Spinal cord (tissue), 10 donors: ENCODE results near the gene RPS13. TPM values are rescaled to one million over a fixed set of nuclear protein-coding genes. Genes with fewer than 3 reads are reported as not detected.
"Not testable (repeated sequence)": the region's sequence is repeated elsewhere in the genome, so short reads cannot be mapped to it uniquely, and the experiment has no call there.

Experiments used
- DNase-seq, 6 donors: peaks; one replicate each; pipeline versions ENCODE4 v3.0.0 to v3.0.0-alpha.2; 2013 to 2015; ENCODE audit warnings: low spot score in 6 of 6, low read depth in 4 of 6
- H3K27ac ChIP-seq: one replicate; pipeline ENCODE4 v1.5.1; 2013; ENCODE audit warnings: low read depth, low read length, control low read depth
- H3K27me3 ChIP-seq: one replicate; pipeline ENCODE4 v1.6.1; 2013; ENCODE audit warnings: low read length; ENCODE audit not compliant: control insufficient read depth, insufficient read depth
- H3K36me3 ChIP-seq: one replicate; pipeline ENCODE4 v1.6.1; 2013; ENCODE audit warnings: low read length; ENCODE audit not compliant: control insufficient read depth, insufficient read depth
- H3K4me1 ChIP-seq: one replicate; pipeline ENCODE4 v1.6.1; 2013; ENCODE audit warnings: low read length; ENCODE audit not compliant: control insufficient read depth, insufficient read depth
- H3K4me3 ChIP-seq: one replicate; pipeline ENCODE4 v1.5.1; 2013; ENCODE audit warnings: low read depth, low read length, control low read depth
- H3K9me3 ChIP-seq: one replicate; pipeline ENCODE4 v1.6.1; 2013; ENCODE audit warnings: low read length; ENCODE audit not compliant: control insufficient read depth, insufficient read depth
- WGBS: methylation state at CpG from one replicate; pipeline ENCODE4 v1.1.5; 2013; ENCODE audit warnings: missing lambda C conversion rate; ENCODE audit not compliant: insufficient coverage; 5-methylcytosine and 5-hydroxymethylcytosine counted together
- polyA plus RNA-seq, 2 donors: library from polyadenylated mRNA; unstranded; fragments of 120-200 nt; gene quantifications; one replicate each; pipeline ENCODE4 v1.2.1, GENCODE V29; 2013; ENCODE audit not compliant: insufficient read length in 2 of 2
- total RNA-seq, 2 donors: library from RNA; depleted of rRNA in 1 of 2; stranded (reverse); fragments of 120-200 nt in 1 of 2; fragments of >200 nt in 1 of 2; gene quantifications; one replicate each; pipeline versions ENCODE4 v1.2.3 to v1.2.4, GENCODE V29; 2013 to 2014
- donor health status: healthy.

RPS13 gene
- total and polyA plus RNA-seq, 4 donors = 849 to 1,122 (median 925) TPM

DNA sequence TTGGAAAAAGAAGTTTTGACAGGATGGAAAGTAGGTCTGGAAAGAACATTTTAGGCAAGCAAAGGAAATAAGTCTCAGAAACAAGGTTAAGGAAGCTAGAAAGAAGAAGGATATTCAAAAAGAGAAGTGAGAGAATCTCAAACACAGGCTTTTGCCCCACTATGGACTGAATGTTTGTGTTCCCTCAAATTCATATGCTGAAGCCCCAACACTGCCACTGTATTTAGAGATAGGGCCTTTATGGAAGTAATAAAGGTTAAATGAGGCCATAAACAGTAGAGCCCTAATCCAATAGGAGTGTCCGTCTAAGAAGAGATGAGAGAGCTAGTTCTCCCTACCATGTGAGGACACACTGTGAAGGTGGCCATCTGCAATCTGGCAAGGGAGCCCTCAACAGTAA, 20.6 kb upstream of the RPS13 start:
- no CpG with 5 or more reads among the region's 1 CpG for WGBS
- Histone ChIP-seq H3K36me3 (peaks cover 30% of the 10 kb centered on the region), H3K27me3 (no peaks in the 10 kb centered on the region), H3K9me3 (no peaks in the 10 kb centered on the region), H3K4me3 (no peak overlapping the region), H3K27ac (no peak overlapping the region), H3K4me1 (no peaks in the 10 kb centered on the region)
- no peak for DNase-seq

DNA sequence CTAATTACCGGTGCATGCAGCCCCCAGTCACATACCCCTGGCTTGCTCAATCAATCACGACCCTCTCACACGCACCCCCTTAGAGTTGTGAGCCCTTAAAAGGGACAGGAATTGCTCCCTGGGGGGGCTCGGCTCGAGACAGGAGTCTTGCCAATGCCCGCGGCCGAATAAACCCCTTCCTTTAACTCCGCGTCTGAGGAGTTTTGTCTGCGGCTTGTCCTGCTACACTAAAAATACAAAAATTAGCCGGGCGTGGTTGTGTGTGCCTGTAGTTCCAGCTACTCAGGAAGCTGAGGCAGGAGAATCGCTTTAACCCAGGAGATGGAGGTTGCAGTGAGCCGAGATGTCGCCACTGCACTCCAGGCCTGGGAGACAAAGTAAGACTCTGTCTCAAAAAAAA, 8.5 kb upstream of the RPS13 start:
- not testable (repeated sequence) for H3K27me3 ChIP-seq, H3K27ac ChIP-seq, H3K4me1 ChIP-seq, H3K9me3 ChIP-seq, H3K36me3 ChIP-seq, DNase-seq, H3K4me3 ChIP-seq
- WGBS = 74% methylated on average over 10 of the region's 16 CpGs

DNA sequence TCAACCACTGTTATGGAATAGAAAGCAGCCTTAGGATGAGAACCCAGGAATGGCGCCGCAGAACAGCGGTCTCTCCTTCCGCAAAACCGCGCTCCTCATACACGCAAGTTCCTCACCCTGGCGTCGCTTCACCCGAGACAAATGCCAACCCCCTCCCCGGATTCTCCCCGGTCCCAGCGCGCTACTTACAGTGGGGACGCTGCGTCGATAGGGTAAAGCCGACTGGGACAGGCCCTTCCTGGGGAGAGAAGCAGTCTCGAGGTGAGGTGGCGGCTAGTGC, 287 bp downstream of the RPS13 start:
- H3K27me3 ChIP-seq = no peaks in the 10 kb centered on the region
- H3K4me3 ChIP-seq = peak overlapping the region; percentile 100
- peaks cover 14% of the 10 kb centered on the region for H3K36me3 ChIP-seq
- no peaks in the 10 kb centered on the region for H3K9me3 ChIP-seq
- DNase-seq = peak in 1 of 6 donors; percentile 17
- H3K27ac ChIP-seq = peak overlapping the region; percentile 95
- H3K4me1 ChIP-seq = peaks cover 22% of the 10 kb centered on the region
- 0% methylated on average over 17 of the region's 20 CpGs for WGBS

DNA sequence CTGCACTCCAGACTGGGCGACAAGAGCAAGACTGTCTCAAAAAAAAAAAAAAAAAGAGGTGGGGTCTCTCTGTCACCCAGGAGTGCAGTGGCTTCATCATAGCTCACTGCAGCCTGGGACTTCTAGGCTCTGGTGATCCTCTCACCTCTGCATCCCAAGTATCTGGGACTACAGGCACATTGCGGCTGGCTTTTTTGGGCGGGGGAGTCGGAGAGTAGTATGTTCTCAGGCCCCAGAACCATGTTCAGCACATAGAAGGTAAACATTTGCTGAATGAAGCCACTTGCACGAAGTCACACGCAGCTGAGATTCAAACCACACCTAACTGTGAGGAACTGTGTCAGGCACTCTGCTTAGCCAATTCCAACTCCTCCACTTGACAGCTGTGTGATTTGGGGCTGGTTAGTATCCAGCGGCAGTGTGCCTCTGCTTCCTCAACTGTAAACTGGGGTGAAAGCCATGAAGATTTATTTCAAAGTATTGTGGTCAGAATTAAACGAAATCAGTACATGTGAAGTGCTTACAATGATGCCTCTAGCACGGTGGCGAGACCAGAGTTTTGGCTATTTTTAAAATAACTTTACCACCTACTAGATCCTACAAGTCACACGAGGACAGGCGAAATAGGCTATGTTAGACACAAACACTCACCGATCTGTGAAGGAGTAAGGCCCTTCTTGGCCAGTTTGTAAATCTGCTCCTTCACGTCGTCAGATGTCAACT, 789 bp downstream of the RPS13 start:
- H3K4me3 ChIP-seq = peak overlapping the region; percentile 100
- WGBS = 11% methylated on average over 6 of the region's 15 CpGs
- peak in 3 of 6 donors; percentile 0 to 4 (median 1) for DNase-seq

GRCh38 chr11:17075506-17075905, 2.0 kb downstream of the RPS13 start:
- no peaks in the 10 kb centered on the region for H3K27me3 ChIP-seq
- H3K4me3 ChIP-seq = no peak overlapping the region
- peaks cover 22% of the 10 kb centered on the region for H3K4me1 ChIP-seq
- no peak overlapping the region for H3K27ac ChIP-seq
- H3K36me3 ChIP-seq = peaks cover 19% of the 10 kb centered on the region
- DNase-seq = no peak
- 86% methylated on average over 1 of the region's 5 CpGs for WGBS
- H3K9me3 ChIP-seq = no peaks in the 10 kb centered on the region

More for the DNA sequence above, 789 bp downstream of the RPS13 start:
- H3K4me1 ChIP-seq = peaks cover 22% of the 10 kb centered on the region
- H3K36me3 ChIP-seq = peaks cover 19% of the 10 kb centered on the region
- no peaks in the 10 kb centered on the region for H3K27me3 ChIP-seq
- H3K27ac ChIP-seq = peak overlapping the region; percentile 95
- no peaks in the 10 kb centered on the region for H3K9me3 ChIP-seq

DNA sequence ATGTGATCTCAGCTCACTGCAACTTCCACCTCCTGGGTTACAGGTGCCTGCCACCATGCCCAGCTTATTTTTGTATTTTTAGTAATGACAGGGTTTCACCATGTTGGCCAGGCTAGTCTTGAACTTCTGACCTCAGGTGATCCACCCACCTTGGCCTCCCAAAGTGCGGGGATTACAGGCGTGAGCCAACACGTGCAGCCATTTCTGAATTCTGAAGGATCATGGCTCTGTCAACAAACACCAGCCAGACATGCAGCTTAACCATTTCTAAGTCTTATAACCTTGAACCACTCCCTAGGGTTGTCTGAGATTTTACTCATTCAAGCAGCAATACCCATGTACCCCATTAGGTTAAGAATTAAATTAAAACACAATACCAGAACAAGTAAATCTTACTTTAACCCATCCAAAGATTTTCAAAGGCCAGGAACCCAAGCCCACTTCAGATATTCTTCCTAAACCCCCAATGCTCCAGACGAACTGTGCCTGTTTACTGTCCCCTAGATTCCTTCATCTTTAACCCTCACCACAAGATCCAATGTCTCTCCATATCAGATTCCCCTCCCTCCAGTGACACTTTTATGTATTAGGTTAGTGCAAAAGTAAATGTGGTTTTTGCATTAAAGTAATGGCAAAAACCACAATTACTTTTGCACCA, 4.0 kb downstream of the RPS13 start:
- Histone ChIP-seq H3K4me3 (no peak overlapping the region), H3K9me3 (no peaks in the 10 kb centered on the region), H3K27me3 (no peaks in the 10 kb centered on the region), H3K4me1 (peaks cover 18% of the 10 kb centered on the region), H3K27ac (no peak overlapping the region), H3K36me3 (peaks cover 19% of the 10 kb centered on the region)
- WGBS = 88% methylated on average over 3 of the region's 4 CpGs
- no peak for DNase-seq

DNA sequence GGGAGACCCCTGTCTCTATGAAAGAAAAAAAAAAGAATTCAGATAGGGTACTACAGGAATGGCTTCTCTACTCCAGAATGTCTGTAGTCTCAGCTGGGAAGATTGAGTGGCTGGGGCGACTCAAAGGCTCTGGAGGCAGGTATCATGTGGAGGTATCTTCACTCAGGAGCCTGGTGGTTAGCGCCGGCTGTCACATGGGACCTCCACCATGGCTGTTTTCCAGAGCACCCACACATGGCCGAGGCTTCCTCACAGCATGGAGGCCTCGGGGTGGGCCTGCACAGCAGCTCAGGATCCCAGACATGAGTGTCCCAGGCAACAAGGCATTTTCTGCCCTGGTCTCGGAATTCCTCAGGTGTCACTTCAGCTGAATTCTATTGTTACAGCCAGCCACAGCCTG, 10.1 kb downstream of the RPS13 start:
- Histone ChIP-seq H3K9me3 (no peaks in the 10 kb centered on the region), H3K36me3 (peaks cover 9% of the 10 kb centered on the region), H3K4me3 (no peak overlapping the region), H3K4me1 (no peaks in the 10 kb centered on the region), H3K27me3 (no peaks in the 10 kb centered on the region), H3K27ac (no peak overlapping the region)
- DNase-seq = no peak
- WGBS = 96% methylated on average over 5 of the region's 6 CpGs

DNA sequence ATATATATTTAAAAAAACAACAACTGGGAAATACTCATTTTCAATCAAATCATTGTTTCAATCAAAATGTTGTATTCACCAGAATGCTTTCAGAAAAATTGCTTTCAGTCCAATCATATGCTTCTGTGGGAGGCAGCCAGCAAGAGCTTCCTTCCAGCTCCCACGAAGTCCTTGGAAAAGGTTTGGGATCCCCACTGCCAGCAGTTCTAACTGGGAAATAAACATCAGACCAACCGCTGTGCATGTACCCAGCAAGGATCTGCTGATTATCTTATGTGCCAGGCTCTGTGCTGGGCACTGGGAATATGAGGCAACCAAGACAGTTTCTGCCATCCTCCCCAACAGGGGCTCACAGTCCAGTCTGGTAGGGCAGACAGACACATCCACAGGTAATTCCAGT, 10.8 kb downstream of the RPS13 start:
- 78% methylated on average over 2 of the region's 2 CpGs for WGBS
- no peak overlapping the region for H3K4me3 ChIP-seq
- peaks cover 4% of the 10 kb centered on the region for H3K36me3 ChIP-seq
- DNase-seq = peak in 1 of 6 donors; percentile 13
- H3K4me1 ChIP-seq = no peaks in the 10 kb centered on the region
- H3K9me3 ChIP-seq = no peaks in the 10 kb centered on the region
- H3K27ac ChIP-seq = no peak overlapping the region
- H3K27me3 ChIP-seq = no peaks in the 10 kb centered on the region

GRCh38 chr11:17063171-17064002, 14.1 kb downstream of the RPS13 start:
- 80% methylated on average over 1 of the region's 4 CpGs for WGBS
- no peaks in the 10 kb centered on the region for H3K27me3 ChIP-seq

More at GRCh38 chr11:17063171-17064002, 14.1 kb downstream of the RPS13 start:
- Histone ChIP-seq H3K4me1 (no peaks in the 10 kb centered on the region), H3K27ac (no peak overlapping the region), H3K36me3 (peaks cover 4% of the 10 kb centered on the region), H3K4me3 (no peak overlapping the region), H3K9me3 (no peaks in the 10 kb centered on the region)
- peak in 4 of 6 donors; percentile 17 to 60 (median 44) for DNase-seq
